Panc1 (cell line): ENCODE results near the gene DPH3. TPM values are rescaled to one million over a fixed set of nuclear protein-coding genes. Genes with fewer than 3 reads are reported as not detected.
A peak's percentile ranks its signal among the peaks of the same experiment; 100 is the strongest.

Experiments
- ATAC-seq: fragments of 200-7000 bp; cut with Tn5 transposase; 2 replicates; pipeline ENCODE4 v1.9.1; 2020; ENCODE audit warnings: mild to moderate bottlenecking, moderate library complexity
- BruUV-seq: library from RNA; stranded (reverse); fragments of 400-500 nt; replicated peaks from 2 replicates; lab custom pipeline; 2021; lab: Mats Ljungman, UMichigan
- CTCF ChIA-PET: fragments of 300-600 bp; sonication (Branson Sonifier 250); formaldehyde crosslinking; loops from one replicate; lab custom pipeline; 2022; ENCODE audit warnings: antibody characterized with exemption; lab: Charles Lee
- POLR2A ChIA-PET: fragments of 300-600 bp; sonication (Branson Sonifier 250); formaldehyde crosslinking; loops from one replicate; lab custom pipeline; 2022; ENCODE audit warnings: antibody characterized with exemption; lab: Charles Lee
- DNase-seq: peaks from one replicate; pipeline ENCODE4 v3.0.0-alpha.2; 2010; ENCODE audit warnings: low read depth, low spot score
- H3K27ac ChIP-seq: 2 replicates; pipeline ENCODE4 v1.5.1; 2011; ENCODE audit warnings: mild to moderate bottlenecking, low read length, inconsistent platforms
- H3K27me3 ChIP-seq: fragments of 200-500 bp; sonication (Bioruptor generic); 2 replicates; pipeline ENCODE4 v1.6.0; 2014; ENCODE audit warnings: low read length, inconsistent platforms; ENCODE audit not compliant: control insufficient read depth, insufficient read depth
- H3K36me3 ChIP-seq: fragments of 200-500 bp; sonication (Bioruptor generic); 2 replicates; pipeline ENCODE4 v1.5.1; 2014; ENCODE audit warnings: inconsistent platforms, mild to moderate bottlenecking, low read length, moderate library complexity; ENCODE audit not compliant: control insufficient read depth, insufficient read depth
- H3K4me1 ChIP-seq: 2 replicates; pipeline ENCODE4 v1.5.1; 2011; ENCODE audit warnings: inconsistent platforms, mild to moderate bottlenecking, low read length, moderate library complexity; ENCODE audit not compliant: control insufficient read depth, insufficient read depth
- H3K4me3 ChIP-seq, 2 experiments: 2 replicates each; pipeline ENCODE4 v1.5.1; 2011 to 2012; ENCODE audit warnings: low read depth in 2 of 2, low read length in 2 of 2, mild to moderate bottlenecking in 2 of 2, inconsistent platforms in 1 of 2, moderate library complexity in 1 of 2
- H3K9me3 ChIP-seq: fragments of 200-500 bp; sonication (Bioruptor generic); 2 replicates; pipeline ENCODE4 v1.5.1; 2014; ENCODE audit warnings: low read depth, mild to moderate bottlenecking, inconsistent platforms, low read length, moderate library complexity; ENCODE audit not compliant: control insufficient read depth, insufficient read depth
- CTCF ChIP-seq: fragments of 450-650 bp; IDR thresholded peaks from 2 replicates; pipeline ENCODE4 v1.5.1; 2017; ENCODE audit warnings: mild to moderate bottlenecking
- POLR2AphosphoS5 ChIP-seq: IDR thresholded peaks from 2 replicates; pipeline ENCODE4 v1.6.1; 2012; ENCODE audit warnings: mild to moderate bottlenecking, low read depth, low read length, moderate library complexity
- REST ChIP-seq, 2 experiments: IDR thresholded peaks; 2 replicates each; pipeline ENCODE4 v1.6.1; 2011 to 2012; ENCODE audit warnings: low read depth in 2 of 2, control low read depth in 1 of 2, low read length in 1 of 2, mild to moderate bottlenecking in 1 of 2, moderate library complexity in 1 of 2; ENCODE audit not compliant: insufficient read depth in 1 of 2
- SIN3A ChIP-seq: IDR thresholded peaks from 2 replicates; pipeline ENCODE4 v1.6.1; 2012; ENCODE audit warnings: low read depth, mild to moderate bottlenecking, low read length, moderate library complexity, borderline replicate concordance; ENCODE audit not compliant: insufficient read depth
- TCF7L2 ChIP-seq: IDR thresholded peaks from 2 replicates; pipeline ENCODE4 v1.6.1; 2011; ENCODE audit warnings: mild to moderate bottlenecking, low read depth, low read length, inconsistent platforms
- in situ Hi-C: cut with HindIII; loops from 2 replicates; pipeline ENCODE4 v1.10.0; 2016; ENCODE audit warnings: low sequenced_read_pairs, low pct_unique_long_range_greater_than_20kb
- intact Hi-C: fragments of 100-400 bp; cut with micrococcal nuclease; formaldehyde crosslinking; loops from one replicate; pipeline ENCODE4 v1.10.0; 2022; ENCODE audit not compliant: unreplicated experiment
- total RNA-seq: library from RNA; stranded (reverse); gene quantifications from one replicate; pipeline ENCODE4 v1.2.1, GENCODE V29; 2021; ENCODE audit not compliant: unreplicated experiment

DPH3 gene
- total RNA-seq, 1 experiment from 2014 or later = 16.5 TPM

GRCh38 chr3:16270855-16271254 is 6.1 kb upstream of the DPH3 start:
- ChIA-PET POLR2A (no interaction called here), CTCF (no interaction called here)
- no peaks in the 10 kb centered on the region for H3K27me3 ChIP-seq
- no peaks in the 10 kb centered on the region; the same call in 1 of the 2 replicates for H3K36me3 ChIP-seq
- no peak for ATAC-seq
- TF ChIP-seq SIN3A (no peak), TCF7L2 (no peak), REST (IDR thresholded peaks at IDR 0.05; ENCODE audit: insufficient read depth in 1 of 2, low read depth in 2 of 2, low read length in 1 of 2) (no peak), POLR2AphosphoS5 (no peak), CTCF (no peak)
- in situ Hi-C loops = no loop called here
- no peak for DNase-seq
- no peak overlapping the region for H3K4me3 ChIP-seq
- peaks cover 7% of the 10 kb centered on the region; the same call in 1 of the 2 replicates for H3K4me1 ChIP-seq
- no TSS peak for BruUV-seq
- intact Hi-C loops = no loop called here
- no peak overlapping the region for H3K27ac ChIP-seq
- no peaks in the 10 kb centered on the region for H3K9me3 ChIP-seq

- POLR2A ChIA-PET = interaction anchor here (0.6 kb wide), 1 partner anchor 15 kb away, joined by 4 read pairs; no protein-coding TSS in a partner anchor
- peaks cover 9% of the 10 kb centered on the region; the same call in 1 of the 2 replicates for H3K4me1 ChIP-seq
- peaks cover 10% of the 10 kb centered on the region; the same call in 1 of the 2 replicates for H3K36me3 ChIP-seq
- CTCF ChIA-PET = no interaction called here
- ATAC-seq (no peak), DNase-seq (no peak)
- intact Hi-C loops (loop anchor here (5.0 kb wide), 1 partner anchor 286 kb away; no protein-coding TSS in a partner anchor), in situ Hi-C loops (no loop called here)
- H3K27ac ChIP-seq = no peak overlapping the region
- H3K27me3 ChIP-seq = no peaks in the 10 kb centered on the region
- H3K9me3 ChIP-seq = no peaks in the 10 kb centered on the region
- no TSS peak for BruUV-seq
- no peak for TF ChIP-seq SIN3A
- no peak for TF ChIP-seq CTCF
- no peak for TF ChIP-seq REST (IDR thresholded peaks at IDR 0.05; ENCODE audit: insufficient read depth in 1 of 2, low read depth in 2 of 2, low read length in 1 of 2)
- no peak for TF ChIP-seq POLR2AphosphoS5
- H3K4me3 ChIP-seq = peak overlapping the region in 1 of 2 experiments; percentile 99; a peak in 2 of 4 replicates
Measured at GRCh38 chr3:16266714-16267113, 2.0 kb upstream of the DPH3 start.
